Measurements from ENCODE around the gene ZNF548.
"Not testable (repeated sequence)": the region's sequence is repeated elsewhere in the genome, so short reads cannot be mapped to it uniquely, and the experiment has no call there.

ZNF548 gene

GRCh38 chr19:57363688-57364181 is 25.9 kb upstream of the ZNF548 start:
- Histone ChIP-seq H3K9ac (ENCODE audit: low read depth, low read length) (peak overlapping the region; percentile 90), H3K4me2 (ENCODE audit: low read length) (peak overlapping the region; percentile 94), H3K9me3 (replicated peaks; ENCODE audit: low read length) (no peaks in the 10 kb centered on the region), H3K27me3 (ENCODE audit: control insufficient read depth, insufficient read depth, low read length) (no peaks in the 10 kb centered on the region), H3K4me1 (ENCODE audit: control insufficient read depth, insufficient read depth, low read length) (peaks cover 6% of the 10 kb centered on the region), H3K4me3 (ENCODE audit: low read length) (peak overlapping the region; percentile 89), H3K36me3 (ENCODE audit: insufficient read depth, low read length) (peaks cover 7% of the 10 kb centered on the region)

- no peak overlapping the region for H3K4me2 ChIP-seq (ENCODE audit: low read length)
- H3K4me3 ChIP-seq (ENCODE audit: low read length), result no peak overlapping the region
Measured at GRCh38 chr19:57366776-57367175, 22.9 kb upstream of the ZNF548 start.

DNA sequence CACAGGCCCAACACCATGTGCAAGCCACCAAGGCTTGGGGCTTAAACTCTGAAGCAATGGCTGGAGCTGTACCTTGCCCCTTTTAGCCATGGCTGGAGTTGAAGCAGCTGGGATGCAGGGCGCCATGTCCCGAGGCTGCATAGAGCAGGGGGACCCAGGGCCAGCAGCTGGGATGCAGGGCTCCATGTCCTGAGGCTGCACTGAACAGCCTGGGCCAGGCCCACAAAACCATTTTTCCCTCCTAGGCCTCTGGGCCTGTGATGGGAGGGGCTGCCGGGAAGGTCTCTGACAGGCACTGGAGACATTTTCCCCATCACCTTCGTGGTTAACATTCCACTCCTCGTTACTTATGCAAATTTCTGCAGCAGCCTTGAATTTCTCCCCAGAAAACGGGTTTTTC is 15.5 kb upstream of the ZNF548 start:
- Histone ChIP-seq H3K36me3 (ENCODE audit: insufficient read depth, low read length) (peaks cover 48% of the 10 kb centered on the region), H3K27me3 (ENCODE audit: control insufficient read depth, insufficient read depth, low read length) (no peaks in the 10 kb centered on the region), H3K4me2 (ENCODE audit: low read length) (no peak overlapping the region), H3K9ac (ENCODE audit: low read depth, low read length) (no peak overlapping the region), H3K4me3 (ENCODE audit: low read length) (no peak overlapping the region), H3K4me1 (ENCODE audit: control insufficient read depth, insufficient read depth, low read length) (no peaks in the 10 kb centered on the region), H3K9me3 (replicated peaks; ENCODE audit: low read length) (peaks cover 21% of the 10 kb centered on the region)

More at GRCh38 chr19:57366776-57367175, 22.9 kb upstream of the ZNF548 start:
- Histone ChIP-seq H3K27me3 (ENCODE audit: control insufficient read depth, insufficient read depth, low read length) (no peaks in the 10 kb centered on the region), H3K4me1 (ENCODE audit: control insufficient read depth, insufficient read depth, low read length) (peaks cover 6% of the 10 kb centered on the region), H3K9me3 (replicated peaks; ENCODE audit: low read length) (no peaks in the 10 kb centered on the region), H3K36me3 (ENCODE audit: insufficient read depth, low read length) (peaks cover 5% of the 10 kb centered on the region), H3K9ac (ENCODE audit: low read depth, low read length) (no peak overlapping the region)

- H3K9ac ChIP-seq (ENCODE audit: low read depth, low read length); H3K4me2 ChIP-seq (ENCODE audit: low read length); H3K27me3 ChIP-seq (ENCODE audit: control insufficient read depth, insufficient read depth, low read length); H3K4me3 ChIP-seq (ENCODE audit: low read length); H3K4me1 ChIP-seq (ENCODE audit: control insufficient read depth, insufficient read depth, low read length): not testable (repeated sequence)
- H3K9me3 ChIP-seq (replicated peaks; ENCODE audit: low read length), result peaks cover 21% of the 10 kb centered on the region
- peaks cover 48% of the 10 kb centered on the region for H3K36me3 ChIP-seq (ENCODE audit: insufficient read depth, low read length)
Measured at GRCh38 chr19:57374647-57375046, 15.0 kb upstream of the ZNF548 start.

GRCh38 chr19:57376151-57376550 is 13.5 kb upstream of the ZNF548 start:
- no peak overlapping the region for H3K4me3 ChIP-seq (ENCODE audit: low read length)
- peaks cover 21% of the 10 kb centered on the region for H3K9me3 ChIP-seq (replicated peaks; ENCODE audit: low read length)
- no peak overlapping the region for H3K4me2 ChIP-seq (ENCODE audit: low read length)
- no peak overlapping the region for H3K9ac ChIP-seq (ENCODE audit: low read depth, low read length)
- no peaks in the 10 kb centered on the region for H3K27me3 ChIP-seq (ENCODE audit: control insufficient read depth, insufficient read depth, low read length)
- no peaks in the 10 kb centered on the region for H3K4me1 ChIP-seq (ENCODE audit: control insufficient read depth, insufficient read depth, low read length)
- peaks cover 48% of the 10 kb centered on the region for H3K36me3 ChIP-seq (ENCODE audit: insufficient read depth, low read length)

DNA sequence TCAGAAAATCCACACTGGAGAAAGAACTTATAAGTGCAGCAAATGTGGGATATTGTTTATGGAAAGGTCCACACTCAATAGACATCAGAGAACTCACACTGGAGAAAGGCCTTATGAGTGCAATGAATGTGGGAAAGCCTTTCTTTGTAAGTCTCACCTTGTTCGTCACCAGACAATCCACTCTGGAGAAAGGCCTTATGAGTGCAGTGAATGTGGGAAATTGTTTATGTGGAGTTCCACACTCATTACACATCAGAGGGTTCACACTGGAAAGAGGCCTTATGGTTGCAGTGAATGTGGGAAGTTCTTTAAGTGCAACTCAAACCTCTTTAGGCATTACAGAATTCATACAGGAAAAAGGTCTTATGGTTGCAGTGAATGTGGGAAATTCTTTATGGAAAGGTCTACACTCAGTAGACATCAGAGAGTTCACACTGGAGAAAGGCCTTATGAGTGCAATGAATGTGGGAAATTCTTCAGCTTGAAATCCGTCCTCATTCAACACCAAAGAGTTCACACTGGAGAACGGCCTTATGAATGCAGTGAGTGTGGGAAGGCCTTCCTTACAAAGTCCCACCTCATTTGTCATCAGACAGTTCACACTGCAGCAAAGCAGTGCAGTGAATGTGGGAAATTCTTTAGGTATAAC is 12.0 kb upstream of the ZNF548 start:
- peaks cover 21% of the 10 kb centered on the region for H3K9me3 ChIP-seq (replicated peaks; ENCODE audit: low read length)
- peaks cover 38% of the 10 kb centered on the region for H3K36me3 ChIP-seq (ENCODE audit: insufficient read depth, low read length)
- H3K27me3 ChIP-seq (ENCODE audit: control insufficient read depth, insufficient read depth, low read length), result no peaks in the 10 kb centered on the region
- no peak overlapping the region for H3K9ac ChIP-seq (ENCODE audit: low read depth, low read length)
- no peak overlapping the region for H3K4me3 ChIP-seq (ENCODE audit: low read length)
- H3K4me1 ChIP-seq (ENCODE audit: control insufficient read depth, insufficient read depth, low read length), result no peaks in the 10 kb centered on the region
- H3K4me2 ChIP-seq (ENCODE audit: low read length), result no peak overlapping the region

DNA sequence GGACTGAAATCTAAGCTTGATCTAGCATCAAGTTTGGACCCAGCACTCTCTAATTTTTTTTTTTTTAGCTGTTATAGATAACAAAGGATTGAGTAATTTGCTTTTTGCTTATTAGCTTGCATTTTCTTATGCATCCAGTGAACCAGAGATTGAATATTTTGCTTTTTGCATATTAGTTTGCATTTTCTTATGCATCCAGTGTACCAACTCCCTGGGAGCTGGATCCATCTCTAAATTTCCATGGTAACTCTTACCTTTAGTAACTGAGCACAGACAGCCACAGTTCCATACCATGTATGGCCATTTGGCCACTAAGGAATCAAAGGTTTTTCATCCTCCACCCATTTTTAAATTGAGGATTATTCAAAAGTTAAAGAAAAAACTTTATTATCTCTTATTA is 8.7 kb upstream of the ZNF548 start:
- Histone ChIP-seq H3K4me2 (ENCODE audit: low read length) (no peak overlapping the region), H3K9me3 (replicated peaks; ENCODE audit: low read length) (peaks cover 21% of the 10 kb centered on the region), H3K4me3 (ENCODE audit: low read length) (no peak overlapping the region), H3K27me3 (ENCODE audit: control insufficient read depth, insufficient read depth, low read length) (no peaks in the 10 kb centered on the region), H3K4me1 (ENCODE audit: control insufficient read depth, insufficient read depth, low read length) (no peaks in the 10 kb centered on the region), H3K9ac (ENCODE audit: low read depth, low read length) (no peak overlapping the region), H3K36me3 (ENCODE audit: insufficient read depth, low read length) (peaks cover 19% of the 10 kb centered on the region)

GRCh38 chr19:57382806-57383488 is 6.7 kb upstream of the ZNF548 start:
- H3K4me1 ChIP-seq (ENCODE audit: control insufficient read depth, insufficient read depth, low read length), result no peaks in the 10 kb centered on the region
- peaks cover 7% of the 10 kb centered on the region for H3K9me3 ChIP-seq (replicated peaks; ENCODE audit: low read length)
- peaks cover 6% of the 10 kb centered on the region for H3K36me3 ChIP-seq (ENCODE audit: insufficient read depth, low read length)
- H3K4me2 ChIP-seq (ENCODE audit: low read length), result no peak overlapping the region
- no peak overlapping the region for H3K4me3 ChIP-seq (ENCODE audit: low read length)
- no peak overlapping the region for H3K9ac ChIP-seq (ENCODE audit: low read depth, low read length)
- H3K27me3 ChIP-seq (ENCODE audit: control insufficient read depth, insufficient read depth, low read length), result no peaks in the 10 kb centered on the region

DNA sequence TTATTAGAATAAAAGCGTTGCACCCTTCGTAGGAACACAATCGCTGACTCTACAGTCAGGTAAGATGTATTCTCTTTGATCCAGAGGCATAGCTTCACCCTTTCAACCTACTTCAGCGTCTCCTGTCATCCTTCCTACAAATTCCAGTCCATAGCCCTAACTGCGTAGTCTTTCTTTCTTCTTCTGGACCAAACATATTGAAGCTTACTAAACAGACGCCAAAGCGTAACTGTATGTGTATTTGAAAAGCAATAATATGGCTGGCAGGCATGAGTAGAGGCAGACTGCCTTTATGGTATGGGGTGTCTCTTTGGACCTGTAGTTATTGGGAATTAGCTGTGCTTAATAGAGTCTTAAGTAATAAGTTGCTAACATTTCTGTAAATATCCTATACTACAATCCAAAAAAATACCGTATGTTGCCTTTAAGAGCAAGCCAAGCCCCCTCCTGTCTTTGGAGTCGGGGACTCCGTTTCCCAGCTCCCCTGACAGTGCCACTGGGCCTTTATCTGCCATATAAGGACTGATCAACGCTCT is 392 bp upstream of the ZNF548 start:
- H3K4me1 ChIP-seq (ENCODE audit: control insufficient read depth, insufficient read depth, low read length), result peaks cover 15% of the 10 kb centered on the region
- H3K9ac ChIP-seq (ENCODE audit: low read depth, low read length), result peak overlapping the region; percentile 95

DNA sequence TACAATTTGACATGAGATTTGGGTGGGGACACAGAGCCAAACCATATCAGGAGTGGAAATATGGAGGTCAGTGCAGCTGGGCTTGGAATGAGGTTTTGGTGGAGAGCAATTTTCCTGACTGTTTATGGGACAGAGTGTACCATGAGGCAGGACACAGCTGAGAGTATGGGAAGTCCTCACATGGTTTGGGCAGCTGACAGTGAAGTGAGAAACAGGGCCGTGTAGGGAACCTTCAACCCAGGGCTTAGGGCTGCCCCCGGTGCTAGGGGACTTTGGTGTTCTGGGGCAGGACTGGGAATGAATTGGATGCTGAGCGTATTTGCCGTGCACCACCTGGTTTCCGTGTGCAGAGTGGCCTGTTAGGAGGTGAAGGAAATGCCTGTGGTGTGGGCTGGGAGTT is 6.1 kb downstream of the ZNF548 start:
- no peaks in the 10 kb centered on the region for H3K27me3 ChIP-seq (ENCODE audit: control insufficient read depth, insufficient read depth, low read length)
- H3K9me3 ChIP-seq (replicated peaks; ENCODE audit: low read length), result no peaks in the 10 kb centered on the region
- peaks cover 42% of the 10 kb centered on the region for H3K36me3 ChIP-seq (ENCODE audit: insufficient read depth, low read length)
- H3K4me3 ChIP-seq (ENCODE audit: low read length), result no peak overlapping the region
- H3K4me2 ChIP-seq (ENCODE audit: low read length), result no peak overlapping the region
- no peak overlapping the region for H3K9ac ChIP-seq (ENCODE audit: low read depth, low read length)
- H3K4me1 ChIP-seq (ENCODE audit: control insufficient read depth, insufficient read depth, low read length), result peaks cover 8% of the 10 kb centered on the region

More for the DNA sequence above, 392 bp upstream of the ZNF548 start:
- no peaks in the 10 kb centered on the region for H3K27me3 ChIP-seq (ENCODE audit: control insufficient read depth, insufficient read depth, low read length)
- H3K4me2 ChIP-seq (ENCODE audit: low read length), result peak overlapping the region; percentile 75
- H3K9me3 ChIP-seq (replicated peaks; ENCODE audit: low read length), result no peaks in the 10 kb centered on the region
- H3K36me3 ChIP-seq (ENCODE audit: insufficient read depth, low read length), result peaks cover 7% of the 10 kb centered on the region
- H3K4me3 ChIP-seq (ENCODE audit: low read length), result peak overlapping the region; percentile 88

DNA sequence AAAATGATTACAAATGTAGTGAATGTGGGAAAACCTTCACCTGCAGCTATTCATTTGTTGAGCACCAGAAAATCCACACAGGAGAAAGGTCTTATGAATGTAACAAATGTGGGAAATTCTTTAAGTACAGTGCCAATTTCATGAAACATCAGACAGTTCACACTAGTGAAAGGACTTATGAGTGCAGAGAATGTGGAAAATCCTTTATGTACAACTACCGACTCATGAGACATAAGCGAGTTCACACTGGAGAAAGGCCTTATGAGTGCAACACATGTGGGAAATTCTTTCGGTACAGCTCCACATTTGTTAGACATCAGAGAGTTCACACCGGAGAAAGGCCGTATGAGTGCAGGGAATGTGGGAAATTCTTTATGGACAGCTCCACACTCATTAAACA is 9.2 kb downstream of the ZNF548 start:
- Histone ChIP-seq H3K4me2 (ENCODE audit: low read length) (no peak overlapping the region), H3K9me3 (replicated peaks; ENCODE audit: low read length) (no peaks in the 10 kb centered on the region)

More for the DNA sequence above, 9.2 kb downstream of the ZNF548 start:
- Histone ChIP-seq H3K9ac (ENCODE audit: low read depth, low read length) (no peak overlapping the region), H3K4me1 (ENCODE audit: control insufficient read depth, insufficient read depth, low read length) (no peaks in the 10 kb centered on the region), H3K27me3 (ENCODE audit: control insufficient read depth, insufficient read depth, low read length) (no peaks in the 10 kb centered on the region), H3K4me3 (ENCODE audit: low read length) (no peak overlapping the region), H3K36me3 (ENCODE audit: insufficient read depth, low read length) (peaks cover 39% of the 10 kb centered on the region)
